Astrocyte (in vitro differentiated cells and primary cell): Measurements from ENCODE around the gene STON1. TPM values are rescaled to one million over a fixed set of nuclear protein-coding genes. Genes with fewer than 3 reads are reported as not detected.
"Not testable (repeated sequence)": the region's sequence is repeated elsewhere in the genome, so short reads cannot be mapped to it uniquely, and the experiment has no call there.

Experiments used
- DNase-seq: peaks from one replicate; pipeline ENCODE4 v3.0.0-alpha.2; 2010; ENCODE audit warnings: low read depth
- FAIRE-seq: peaks from 2 replicates; lab custom pipeline; 2011; peaks lifted over from hg19 to GRCh38; lab: Jason Lieb, UNC
- H2AFZ ChIP-seq: 2 replicates; pipeline ENCODE4 v1.6.0; 2012; ENCODE audit warnings: low read depth, low read length, inconsistent platforms
- H3K27ac ChIP-seq: 2 replicates; pipeline ENCODE4 v1.5.1; 2011; ENCODE audit warnings: low read depth, low read length, inconsistent platforms
- H3K27me3 ChIP-seq: 2 replicates; pipeline ENCODE4 v1.6.0; 2011; ENCODE audit warnings: low read length, inconsistent platforms; ENCODE audit not compliant: insufficient read depth
- H3K36me3 ChIP-seq: 2 replicates; pipeline ENCODE4 v1.5.1; 2011; ENCODE audit warnings: low read length, inconsistent platforms; ENCODE audit not compliant: insufficient read depth
- H3K4me1 ChIP-seq: 2 replicates; pipeline ENCODE4 v1.5.1; 2011; ENCODE audit warnings: low read length, inconsistent platforms; ENCODE audit not compliant: insufficient read depth
- H3K4me2 ChIP-seq: 2 replicates; pipeline ENCODE4 v1.6.0; 2012; ENCODE audit warnings: low read length, inconsistent platforms
- H3K4me3 ChIP-seq: 2 replicates; pipeline ENCODE4 v1.5.1; 2011; ENCODE audit warnings: low read depth, mild to moderate bottlenecking, low read length, inconsistent platforms; ENCODE audit not compliant: insufficient read depth
- H3K79me2 ChIP-seq: 2 replicates; pipeline ENCODE4 v1.6.0; 2012; ENCODE audit warnings: mild to moderate bottlenecking, low read length, inconsistent platforms; ENCODE audit not compliant: insufficient read depth
- H3K9ac ChIP-seq: 2 replicates; pipeline ENCODE4 v1.6.0; 2012; ENCODE audit warnings: mild to moderate bottlenecking, low read length, inconsistent platforms
- H3K9me3 ChIP-seq: 2 replicates; pipeline ENCODE4 v1.5.1; 2012; ENCODE audit warnings: low read depth, mild to moderate bottlenecking, low read length, inconsistent platforms; ENCODE audit not compliant: insufficient read depth
- H4K20me1 ChIP-seq: 2 replicates; pipeline ENCODE4 v1.6.0; 2012; ENCODE audit warnings: low read length, inconsistent platforms; ENCODE audit not compliant: insufficient read depth
- H3K27ac Mint-ChIP-seq: one replicate; pipeline ENCODE4 v1.8.0; 2021; ENCODE audit warnings: mild to moderate bottlenecking, mixed read lengths; ENCODE audit not compliant: unreplicated experiment
- H3K27me3 Mint-ChIP-seq: one replicate; pipeline ENCODE4 v1.8.0; 2021; ENCODE audit warnings: low read depth, mixed read lengths; ENCODE audit not compliant: unreplicated experiment
- H3K36me3 Mint-ChIP-seq: one replicate; pipeline ENCODE4 v1.8.0; 2021; ENCODE audit warnings: low read depth, mixed read lengths; ENCODE audit not compliant: unreplicated experiment
- H3K4me1 Mint-ChIP-seq: one replicate; pipeline ENCODE4 v1.8.0; 2021; ENCODE audit warnings: low read depth, mixed read lengths; ENCODE audit not compliant: unreplicated experiment
- H3K4me3 Mint-ChIP-seq: one replicate; pipeline ENCODE4 v1.8.0; 2021; ENCODE audit warnings: mild to moderate bottlenecking, moderate library complexity, mixed read lengths; ENCODE audit not compliant: unreplicated experiment
- H3K9me3 Mint-ChIP-seq: one replicate; pipeline ENCODE4 v1.8.0; 2021; ENCODE audit warnings: mild to moderate bottlenecking, mixed read lengths; ENCODE audit not compliant: unreplicated experiment
- CTCF ChIP-seq: IDR thresholded peaks from 2 replicates; pipeline ENCODE4 v1.5.1; 2011; ENCODE audit warnings: low read depth, mild to moderate bottlenecking, inconsistent platforms, low read length, moderate library complexity; ENCODE audit not compliant: insufficient read depth
- EZH2 ChIP-seq: IDR thresholded peaks from 2 replicates; pipeline ENCODE4 v1.6.1; 2012; ENCODE audit warnings: mild to moderate bottlenecking, low read length, inconsistent platforms; ENCODE audit not compliant: insufficient read depth
- total RNA-seq: library from RNA; stranded (reverse); gene quantifications from 2 replicates; pipeline ENCODE4 v1.2.1, GENCODE V29; 2021

STON1 gene
- total RNA-seq, 1 donor from 2014 or later: 7.3 TPM

- Mint-ChIP-seq H3K4me1 (peaks cover 10% of the 10 kb centered on the region), H3K9me3 (peaks cover 12% of the 10 kb centered on the region), H3K4me3 (no peak overlapping the region), H3K36me3 (peaks cover 10% of the 10 kb centered on the region), H3K27me3 (no peaks in the 10 kb centered on the region), H3K27ac (no peak overlapping the region)
- Histone ChIP-seq H3K9ac (no peak overlapping the region), H3K4me2 (no peak overlapping the region), H3K79me2 (no peaks in the 10 kb centered on the region), H3K27me3 (no peaks in the 10 kb centered on the region), H2AFZ (no peak overlapping the region), H3K27ac (no peak overlapping the region), H4K20me1 (peaks cover 4% of the 10 kb centered on the region), H3K36me3 (no peaks in the 10 kb centered on the region), H3K4me3 (no peak overlapping the region), H3K9me3 (no peaks in the 10 kb centered on the region), H3K4me1 (peaks cover 5% of the 10 kb centered on the region)
- DNase-seq: peak; percentile 39
- no peak for FAIRE-seq
- no peak for TF ChIP-seq EZH2
Measured at GRCh38 chr2:48551548-48551947, 21.6 kb downstream of the STON1 start.

- DNase-seq, H2AFZ ChIP-seq, H3K9me3 ChIP-seq, H3K4me1 Mint-ChIP-seq, H3K4me3 Mint-ChIP-seq, H4K20me1 ChIP-seq, H3K36me3 ChIP-seq, FAIRE-seq, H3K27me3 ChIP-seq, H3K4me2 ChIP-seq, H3K27ac Mint-ChIP-seq, H3K27ac ChIP-seq, H3K4me1 ChIP-seq, H3K27me3 Mint-ChIP-seq, H3K9ac ChIP-seq, H3K79me2 ChIP-seq, H3K4me3 ChIP-seq: not testable (repeated sequence)
- H3K9me3 Mint-ChIP-seq: peaks cover 12% of the 10 kb centered on the region
- H3K36me3 Mint-ChIP-seq: peaks cover 16% of the 10 kb centered on the region
Measured at GRCh38 chr2:48555071-48555470, 25.1 kb downstream of the STON1 start.

GRCh38 chr2:48558456-48558855 is 28.5 kb downstream of the STON1 start:
- Histone ChIP-seq H2AFZ (no peak overlapping the region), H3K9me3 (no peaks in the 10 kb centered on the region), H3K79me2 (no peaks in the 10 kb centered on the region), H3K36me3 (no peaks in the 10 kb centered on the region), H3K9ac (no peak overlapping the region), H3K4me1 (no peaks in the 10 kb centered on the region), H3K27ac (no peak overlapping the region), H3K4me3 (no peak overlapping the region), H3K4me2 (no peak overlapping the region), H4K20me1 (no peaks in the 10 kb centered on the region), H3K27me3 (no peaks in the 10 kb centered on the region)
- no peak for TF ChIP-seq EZH2
- no peak for TF ChIP-seq CTCF
- Mint-ChIP-seq H3K27me3 (no peaks in the 10 kb centered on the region), H3K27ac (no peak overlapping the region), H3K9me3 (peaks cover 5% of the 10 kb centered on the region), H3K36me3 (peaks cover 14% of the 10 kb centered on the region), H3K4me3 (no peak overlapping the region), H3K4me1 (no peaks in the 10 kb centered on the region)
- FAIRE-seq (no peak), DNase-seq (no peak)
